HG03159 (cell line): Measurements from ENCODE around the gene HNRNPH3.
"Not testable (repeated sequence)": the region's sequence is repeated elsewhere in the genome, so short reads cannot be mapped to it uniquely, and the experiment has no call there.

ENCODE experiments used
- ATAC-seq: cut with Tn5 transposase; IDR thresholded peaks from one replicate; pipeline ENCODE4 v1.9.1; 2021; ENCODE audit warnings: mild to moderate bottlenecking, moderate library complexity; ENCODE audit not compliant: unreplicated experiment

HNRNPH3 gene

GRCh38 chr10:68331455-68332258 is at the start of gene HNRNPH3:
HNRNPH3 (plus strand) TSS chr10:68332064; CDS start chr10:68337222, 5,158 bp downstream.
- peak; percentile 82 for ATAC-seq

GRCh38 chr10:68284062-68285001 is 47.5 kb upstream of the HNRNPH3 start:
- no peak for ATAC-seq

GRCh38 chr10:68288717-68289116 is 43.1 kb upstream of the HNRNPH3 start:
- no peak for ATAC-seq

GRCh38 chr10:68290736-68291135 is 41.1 kb upstream of the HNRNPH3 start:
- no peak for ATAC-seq

- no peak for ATAC-seq
Observed at GRCh38 chr10:68296843-68297663, 34.8 kb upstream of the HNRNPH3 start.

- no peak for ATAC-seq
Observed at GRCh38 chr10:68301301-68301700, 30.6 kb upstream of the HNRNPH3 start.

- ATAC-seq, result peak; percentile 56
Observed at GRCh38 chr10:68301790-68302502, 29.9 kb upstream of the HNRNPH3 start.

GRCh38 chr10:68302503-68302823 is 29.4 kb upstream of the HNRNPH3 start:
- no peak for ATAC-seq

- ATAC-seq, result no peak
Observed at GRCh38 chr10:68302871-68303270, 29.0 kb upstream of the HNRNPH3 start.

GRCh38 chr10:68303849-68304412 is 27.9 kb upstream of the HNRNPH3 start:
- ATAC-seq, result no peak

GRCh38 chr10:68305854-68306253 is 26.0 kb upstream of the HNRNPH3 start:
- no peak for ATAC-seq

- ATAC-seq, result no peak
Observed at GRCh38 chr10:68310531-68310930, 21.3 kb upstream of the HNRNPH3 start.

GRCh38 chr10:68314930-68315329 is 16.9 kb upstream of the HNRNPH3 start:
- not testable (repeated sequence) for ATAC-seq

- no peak for ATAC-seq
Observed at GRCh38 chr10:68315582-68315981, 16.3 kb upstream of the HNRNPH3 start.

- no peak for ATAC-seq
Observed at GRCh38 chr10:68318331-68319059, 13.4 kb upstream of the HNRNPH3 start.

GRCh38 chr10:68324396-68324795 is 7.5 kb upstream of the HNRNPH3 start:
- not testable (repeated sequence) for ATAC-seq

GRCh38 chr10:68327889-68328786 is 3.7 kb upstream of the HNRNPH3 start:
- no peak for ATAC-seq

- ATAC-seq, result no peak
Observed at GRCh38 chr10:68329506-68329861, 2.4 kb upstream of the HNRNPH3 start.
